ENCODE data around the gene FOXN3. TPM values are rescaled to one million over a fixed set of nuclear protein-coding genes. Genes with fewer than 3 reads are reported as not detected.
A peak's percentile ranks its signal among the peaks of the same experiment; 100 is the strongest.

The FOXN3 gene
- total RNA-seq, 4 donors from 2014 or later = 99.6 to 172 (median 103) TPM

DNA sequence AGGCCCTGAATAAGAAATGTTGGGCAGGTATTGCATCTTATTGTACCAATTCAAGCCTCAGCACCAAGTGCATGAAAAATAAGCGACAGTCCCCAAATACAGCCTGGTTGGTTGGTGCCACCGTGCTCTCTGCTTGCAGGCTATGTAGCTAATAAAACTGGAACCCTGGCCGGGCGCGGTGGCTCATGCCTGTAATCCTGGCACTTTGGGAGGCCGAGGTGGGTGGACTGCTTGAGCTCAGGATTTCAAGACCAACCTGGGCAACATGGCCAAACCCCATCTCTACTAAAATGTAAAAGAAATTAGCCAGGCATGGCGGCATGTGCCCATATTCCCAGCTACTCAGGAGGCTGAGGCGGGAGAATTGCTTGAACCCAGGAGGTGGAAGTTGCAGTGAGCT, 25.5 kb downstream of the FOXN3 start:
- intact Hi-C loops (cut with DNase I; ENCODE audit: low total_unique reads) = loop anchor here (2.0 kb wide), 1 partner anchor 87 kb away; no protein-coding TSS in a partner anchor

DNA sequence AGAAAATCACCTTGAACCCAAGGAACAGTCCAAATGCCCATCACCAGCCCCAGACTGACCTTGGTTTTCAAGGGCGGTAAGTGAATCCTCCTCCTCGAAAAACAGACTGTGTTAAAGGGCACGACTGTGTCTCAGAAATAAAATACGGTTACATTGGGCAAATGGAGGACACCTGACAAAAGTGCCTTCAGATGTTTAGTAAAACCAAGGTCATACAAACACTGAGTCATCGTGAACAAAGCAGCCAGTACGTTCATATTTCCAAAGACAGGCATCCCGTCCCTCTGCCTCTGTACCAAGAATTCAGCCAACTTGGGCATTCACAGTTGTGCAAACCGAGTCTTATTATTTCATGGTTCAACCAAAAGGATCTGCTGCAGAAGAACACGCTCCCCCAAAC, 25.9 kb downstream of the FOXN3 start:
- DNase-seq (peak; percentile 49 to 69), ATAC-seq (peak; percentile 89 to 92)
- H3K36me3 ChIP-seq = no peaks in the 10 kb centered on the region
- no peaks in the 10 kb centered on the region for H3K27me3 ChIP-seq
- H3K9me3 ChIP-seq = no peaks in the 10 kb centered on the region
- TF ChIP-seq POLR2A (IDR thresholded peaks at IDR 0.05) = peak in 1 of 2 donors; percentile 12
- TF ChIP-seq, protein P1, sequence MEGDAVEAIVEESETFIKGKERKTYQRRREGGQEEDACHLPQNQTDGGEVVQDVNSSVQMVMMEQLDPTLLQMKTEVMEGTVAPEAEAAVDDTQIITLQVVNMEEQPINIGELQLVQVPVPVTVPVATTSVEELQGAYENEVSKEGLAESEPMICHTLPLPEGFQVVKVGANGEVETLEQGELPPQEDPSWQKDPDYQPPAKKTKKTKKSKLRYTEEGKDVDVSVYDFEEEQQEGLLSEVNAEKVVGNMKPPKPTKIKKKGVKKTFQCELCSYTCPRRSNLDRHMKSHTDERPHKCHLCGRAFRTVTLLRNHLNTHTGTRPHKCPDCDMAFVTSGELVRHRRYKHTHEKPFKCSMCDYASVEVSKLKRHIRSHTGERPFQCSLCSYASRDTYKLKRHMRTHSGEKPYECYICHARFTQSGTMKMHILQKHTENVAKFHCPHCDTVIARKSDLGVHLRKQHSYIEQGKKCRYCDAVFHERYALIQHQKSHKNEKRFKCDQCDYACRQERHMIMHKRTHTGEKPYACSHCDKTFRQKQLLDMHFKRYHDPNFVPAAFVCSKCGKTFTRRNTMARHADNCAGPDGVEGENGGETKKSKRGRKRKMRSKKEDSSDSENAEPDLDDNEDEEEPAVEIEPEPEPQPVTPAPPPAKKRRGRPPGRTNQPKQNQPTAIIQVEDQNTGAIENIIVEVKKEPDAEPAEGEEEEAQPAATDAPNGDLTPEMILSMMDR (IDR thresholded peaks at IDR 0.05 in 4 of 5, conservative IDR thresholded peaks at IDR 0.05 in 1 of 5) = no peak
- H3K4me1 ChIP-seq = peaks cover 52 to 60% of the 10 kb centered on the region in 2 donors
- intact Hi-C loops (cut with DNase I; ENCODE audit: low total_unique reads) = loop anchor here (2.0 kb wide), 1 partner anchor 86 kb away; no protein-coding TSS in a partner anchor
- in situ Hi-C loops (cut with MboI; ENCODE audit: low sequenced_read_pairs in 4 of 4) = no loop called here
- peak overlapping the region in 1 of 4 donors; percentile 15 for H3K4me3 ChIP-seq
- peak overlapping the region; percentile 78 to 80 (median 80) for H3K27ac ChIP-seq

More for the DNA sequence above, 25.5 kb downstream of the FOXN3 start:
- in situ Hi-C loops (cut with MboI; ENCODE audit: low sequenced_read_pairs in 4 of 4) = no loop called here
- Histone ChIP-seq H3K4me1 (peaks cover 47 to 56% of the 10 kb centered on the region in 2 donors), H3K9me3 (no peaks in the 10 kb centered on the region), H3K27me3 (no peaks in the 10 kb centered on the region), H3K4me3 (no peak overlapping the region), H3K27ac (peak overlapping the region; percentile 78 to 80 (median 80)), H3K36me3 (no peaks in the 10 kb centered on the region)
- no peak for ATAC-seq
- TF ChIP-seq, protein P1 (IDR thresholded peaks at IDR 0.05 in 4 of 5, conservative IDR thresholded peaks at IDR 0.05 in 1 of 5) = no peak
- no peak for TF ChIP-seq POLR2A (IDR thresholded peaks at IDR 0.05)
- DNase-seq = no peak

DNA sequence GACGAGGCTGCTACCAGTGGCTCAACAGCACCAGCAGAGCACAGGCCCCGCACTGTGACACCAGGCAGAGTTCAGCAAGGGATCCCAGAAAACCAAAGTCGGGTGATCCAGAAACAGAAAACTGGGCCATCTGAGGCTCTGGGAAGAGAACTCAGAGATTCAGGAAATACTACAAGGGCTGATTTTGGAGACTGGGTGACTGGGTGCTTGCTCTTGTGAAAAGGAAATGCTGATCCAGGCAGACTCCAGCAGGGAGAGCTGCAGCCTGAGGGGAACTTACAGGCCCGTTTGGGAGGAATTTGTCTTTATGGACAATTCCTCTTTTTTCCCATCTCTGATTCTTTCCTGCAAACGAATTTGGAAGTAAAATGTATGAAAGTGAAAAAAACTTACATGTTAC, 28.2 kb downstream of the FOXN3 start:
- intact Hi-C loops (cut with DNase I; ENCODE audit: low total_unique reads) (loop anchor here (5.0 kb wide), 1 partner anchor 42 kb away; no protein-coding TSS in a partner anchor), in situ Hi-C loops (cut with MboI; ENCODE audit: low sequenced_read_pairs in 4 of 4) (no loop called here)
- H3K4me1 ChIP-seq = peaks cover 64 to 67% of the 10 kb centered on the region in 2 donors
- H3K27me3 ChIP-seq = no peaks in the 10 kb centered on the region
- TF ChIP-seq POLR2A (IDR thresholded peaks at IDR 0.05) = no peak
- TF ChIP-seq, protein P1 (IDR thresholded peaks at IDR 0.05 in 4 of 5, conservative IDR thresholded peaks at IDR 0.05 in 1 of 5) = no peak
- H3K27ac ChIP-seq = peak overlapping the region; percentile 78 to 80 (median 80)
- no peaks in the 10 kb centered on the region for H3K9me3 ChIP-seq
- no peak overlapping the region for H3K4me3 ChIP-seq
- no peak for DNase-seq
- H3K36me3 ChIP-seq = no peaks in the 10 kb centered on the region
- no peak for ATAC-seq

DNA sequence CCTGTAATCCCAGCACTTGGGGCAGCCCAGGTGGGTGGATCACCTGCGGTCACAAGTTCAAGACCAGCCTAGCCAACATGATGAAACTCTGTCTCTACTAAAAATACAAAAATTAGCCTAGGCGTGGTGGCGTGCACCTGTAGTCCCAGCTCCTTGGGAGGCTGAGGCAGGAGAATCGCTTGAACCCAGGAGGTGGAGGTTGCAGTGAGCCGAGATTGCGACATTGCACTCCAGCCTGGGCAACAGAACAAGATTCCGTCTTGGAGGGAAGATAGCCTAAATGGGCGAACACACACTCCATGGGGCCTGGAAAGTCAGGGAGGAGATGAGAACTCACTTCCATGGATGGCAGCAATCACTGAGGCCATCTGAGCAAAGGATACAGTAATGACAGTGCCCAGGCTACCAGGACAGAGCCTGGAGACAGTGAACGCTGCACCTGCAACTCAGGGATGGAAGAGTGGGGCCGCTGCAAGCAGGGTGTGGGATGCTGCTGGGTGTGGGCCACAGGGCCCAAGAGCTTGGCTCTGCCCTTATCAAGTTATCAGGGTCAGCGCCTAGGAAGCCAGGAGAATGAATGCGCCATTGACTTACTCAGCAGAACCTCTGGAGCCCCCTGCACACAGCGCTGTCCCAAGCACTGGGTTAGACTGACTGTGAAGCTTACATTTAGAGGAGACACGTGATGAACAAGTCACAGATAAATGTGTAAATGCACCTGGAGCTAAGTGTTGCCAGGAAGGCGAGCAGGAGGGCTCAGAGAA, 28.9 kb downstream of the FOXN3 start:
- H3K27ac ChIP-seq = peak overlapping the region; percentile 79 to 83 (median 80)
- H3K27me3 ChIP-seq = no peaks in the 10 kb centered on the region
- intact Hi-C loops (cut with DNase I; ENCODE audit: low total_unique reads) = loop anchor here (2.0 to 5.0 kb wide), 2 partner anchors 29 to 41 kb away; partner anchors contain the start of gene FOXN3
- ATAC-seq = no peak
- H3K4me3 ChIP-seq = no peak overlapping the region
- no peak for DNase-seq
- peaks cover 68 to 70% of the 10 kb centered on the region in 2 donors for H3K4me1 ChIP-seq
- TF ChIP-seq, protein P1 (IDR thresholded peaks at IDR 0.05 in 4 of 5, conservative IDR thresholded peaks at IDR 0.05 in 1 of 5) = no peak
- no peak for TF ChIP-seq POLR2A (IDR thresholded peaks at IDR 0.05)
- in situ Hi-C loops (cut with MboI; ENCODE audit: low sequenced_read_pairs in 4 of 4) = no loop called here
- no peaks in the 10 kb centered on the region for H3K9me3 ChIP-seq
- H3K36me3 ChIP-seq = no peaks in the 10 kb centered on the region

Measured in gastrocnemius medialis (tissue), 4 donors.